GM12874 (cell line): Measurements from ENCODE around the gene KATNB1.

Experiments used
- CTCF ChIP-seq: IDR thresholded peaks from 2 replicates; pipeline ENCODE4 v1.5.1; 2011; ENCODE audit warnings: low read depth, mild to moderate bottlenecking, control low read depth, low read length, moderate library complexity; ENCODE audit not compliant: insufficient read depth

Gene KATNB1

GRCh38 chr16:57794849-57795430, 59.4 kb downstream of the KATNB1 start:
- no peak for TF ChIP-seq CTCF

DNA sequence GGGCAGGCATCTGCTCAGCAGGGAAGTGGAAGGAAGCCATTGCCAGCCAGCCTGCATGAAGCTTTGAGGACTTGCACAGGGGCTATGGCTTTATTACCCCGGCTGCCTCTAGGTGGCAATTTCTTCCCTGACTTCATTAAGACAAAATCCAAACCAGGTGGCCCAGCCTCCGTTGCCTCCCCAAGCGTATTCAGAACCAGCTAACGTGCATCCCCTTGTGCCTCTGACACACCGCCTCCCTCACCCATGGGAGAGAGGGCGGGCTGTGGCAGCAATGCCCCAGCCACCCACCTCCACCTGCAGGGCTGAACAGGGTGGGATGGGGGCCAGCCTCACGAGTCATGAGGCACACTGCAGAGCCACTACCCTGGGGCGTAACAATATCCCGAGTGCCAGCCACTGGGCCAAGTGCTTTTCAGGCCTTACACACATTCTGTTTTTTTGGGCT, 59.9 kb downstream of the KATNB1 start:
- peak; percentile 65 for TF ChIP-seq CTCF

DNA sequence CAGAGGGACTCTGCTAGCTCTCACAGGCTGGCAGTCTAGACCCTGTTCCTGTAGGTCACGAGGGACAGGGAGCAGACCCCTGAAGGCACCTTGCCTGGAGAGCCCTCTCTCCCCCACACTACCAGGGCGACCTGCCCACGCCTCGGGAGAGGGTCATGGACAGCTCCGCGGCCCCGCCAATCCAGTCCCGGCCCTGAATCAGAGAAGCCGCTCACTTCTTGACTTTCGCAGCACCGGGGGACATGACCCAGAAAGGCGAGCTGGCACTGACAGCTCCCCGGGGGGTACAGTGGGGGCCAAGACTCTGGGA, 61.6 kb downstream of the KATNB1 start:
- no peak for TF ChIP-seq CTCF

DNA sequence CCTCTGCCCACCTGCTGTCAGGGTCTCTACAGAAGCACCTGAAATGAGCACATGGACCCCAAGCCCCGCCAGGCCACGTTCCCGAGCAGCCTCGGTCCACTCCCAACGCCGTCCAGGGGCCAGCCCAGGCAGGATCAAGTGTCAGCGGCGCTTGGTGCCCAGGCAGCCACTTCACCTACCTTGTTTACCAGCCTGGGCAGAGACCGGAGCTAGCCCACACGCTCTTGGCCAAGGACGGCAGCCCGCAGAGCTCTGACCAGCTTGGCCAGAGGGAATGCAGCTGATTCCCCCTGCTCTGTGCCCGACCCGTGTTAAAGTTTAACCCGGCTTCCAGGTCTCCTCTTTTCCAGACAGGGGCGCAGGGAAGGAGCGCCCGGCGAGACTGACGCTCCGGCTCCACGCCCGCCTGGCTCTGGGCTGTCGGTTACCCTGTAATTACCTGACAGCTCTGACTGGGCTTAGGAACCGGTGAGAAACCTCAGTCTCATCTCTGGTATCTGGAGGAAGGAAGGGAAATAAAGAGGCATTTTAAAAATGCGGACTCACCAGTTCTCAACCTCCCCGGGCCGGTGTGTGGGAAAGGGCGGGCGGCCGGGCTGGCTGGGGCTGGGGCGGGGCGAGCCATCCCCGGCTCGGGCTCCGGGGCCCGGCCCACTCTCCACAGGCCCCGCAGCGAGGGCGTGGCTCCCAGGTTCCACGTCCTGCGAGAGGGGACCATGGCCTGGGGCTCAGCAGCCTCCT, 62.1 kb downstream of the KATNB1 start:
- no peak for TF ChIP-seq CTCF

DNA sequence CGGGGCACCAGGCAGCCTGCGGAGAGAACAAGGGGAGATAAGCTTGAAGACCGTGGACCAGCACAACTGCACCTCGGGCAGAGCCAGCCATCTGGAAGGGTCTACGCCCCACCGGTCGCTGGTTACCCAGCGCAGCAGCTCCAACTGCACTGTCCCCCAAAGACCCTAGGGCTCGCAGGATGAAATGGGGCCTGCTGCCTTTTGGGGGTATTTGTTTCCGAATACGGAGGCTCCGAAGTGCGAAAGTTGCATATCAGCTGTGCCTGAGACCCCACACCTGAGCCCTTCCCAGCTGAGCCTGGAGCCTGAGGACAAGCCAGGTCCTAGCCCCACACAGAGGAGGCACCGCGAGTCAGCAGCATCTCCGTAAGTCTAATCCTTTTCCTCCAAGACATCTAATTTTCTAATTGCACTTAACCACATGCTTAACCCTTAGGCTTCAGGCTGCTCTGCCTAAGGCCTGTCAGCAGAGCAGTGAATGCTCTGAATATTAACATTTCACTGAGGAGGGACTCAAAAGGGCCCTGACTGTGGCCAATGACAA, 62.8 kb downstream of the KATNB1 start:
- no peak for TF ChIP-seq CTCF

GRCh38 chr16:57798953-57799599, 63.5 kb downstream of the KATNB1 start:
- no peak for TF ChIP-seq CTCF

DNA sequence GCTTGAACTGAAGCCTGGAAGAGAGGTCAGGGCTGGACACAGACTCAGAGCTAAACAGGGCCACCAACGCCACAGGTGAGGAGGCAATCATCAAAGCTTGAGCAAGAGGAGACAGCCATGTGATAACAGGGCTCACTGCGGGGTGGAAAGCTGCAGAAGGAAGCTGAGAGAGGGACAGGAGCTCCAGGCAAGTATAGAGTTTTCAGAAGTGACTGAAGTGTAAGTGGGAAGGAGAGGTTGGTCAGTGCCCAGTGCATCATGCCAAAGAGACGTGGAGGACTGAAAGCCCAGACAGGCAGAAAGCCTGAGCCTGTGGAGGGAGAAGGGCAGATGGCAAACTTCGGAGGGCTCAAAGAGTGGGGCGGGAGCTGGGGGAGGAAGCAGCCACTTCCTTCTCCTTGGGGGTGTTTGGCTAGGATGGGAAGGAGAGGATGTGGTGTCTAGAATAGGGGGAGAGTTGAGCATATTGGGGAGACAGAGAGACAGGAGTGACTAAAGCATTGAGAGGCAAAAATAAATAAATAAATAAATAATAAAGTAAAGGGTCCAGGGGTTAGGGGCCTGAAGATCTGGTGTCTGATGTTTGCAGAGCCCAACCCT, 64.1 kb downstream of the KATNB1 start:
- TF ChIP-seq CTCF = no peak
